GM19240 (cell line): ENCODE data around the gene PRR16.
"Not testable (repeated sequence)": the region's sequence is repeated elsewhere in the genome, so short reads cannot be mapped to it uniquely, and the experiment has no call there.

Experiments used
- DNase-seq: peaks from one replicate; pipeline ENCODE4 v3.0.0; 2011; ENCODE audit warnings: low spot score; ENCODE audit not compliant: insufficient read length

Gene PRR16

GRCh38 chr5:120463991-120464626, at the start of gene PRR16:
Gene PRR16, plus strand, starts transcription at chr5:120464300.
- DNase-seq = no peak

GRCh38 chr5:120415985-120416384, 48.1 kb upstream of the PRR16 start:
- DNase-seq = no peak

- DNase-seq = no peak
Observed at GRCh38 chr5:120419127-120419526, 45.0 kb upstream of the PRR16 start.

GRCh38 chr5:120426633-120427275, 37.3 kb upstream of the PRR16 start:
- not testable (repeated sequence) for DNase-seq

GRCh38 chr5:120430572-120430971, 33.5 kb upstream of the PRR16 start:
- DNase-seq = no peak

GRCh38 chr5:120432861-120433260, 31.2 kb upstream of the PRR16 start:
- DNase-seq = no peak

GRCh38 chr5:120435129-120435528, 29.0 kb upstream of the PRR16 start:
- DNase-seq = no peak

- DNase-seq = no peak
Observed at GRCh38 chr5:120436996-120437395, 27.1 kb upstream of the PRR16 start.

GRCh38 chr5:120442694-120443093, 21.4 kb upstream of the PRR16 start:
- no peak for DNase-seq

GRCh38 chr5:120443607-120444006, 20.5 kb upstream of the PRR16 start:
- no peak for DNase-seq

GRCh38 chr5:120446068-120446492, 18.0 kb upstream of the PRR16 start:
- DNase-seq = no peak

GRCh38 chr5:120446901-120447300, 17.2 kb upstream of the PRR16 start:
- no peak for DNase-seq

- no peak for DNase-seq
Observed at GRCh38 chr5:120447706-120448239, 16.3 kb upstream of the PRR16 start.

- DNase-seq = no peak
Observed at GRCh38 chr5:120449501-120449900, 14.6 kb upstream of the PRR16 start.

GRCh38 chr5:120450910-120451309, 13.2 kb upstream of the PRR16 start:
- no peak for DNase-seq

GRCh38 chr5:120451445-120451844, 12.7 kb upstream of the PRR16 start:
- no peak for DNase-seq

- no peak for DNase-seq
Observed at GRCh38 chr5:120452471-120452870, 11.6 kb upstream of the PRR16 start.

- no peak for DNase-seq
Observed at GRCh38 chr5:120454094-120454798, 9.9 kb upstream of the PRR16 start.

GRCh38 chr5:120456006-120456405, 8.1 kb upstream of the PRR16 start:
- no peak for DNase-seq

GRCh38 chr5:120457839-120458507, 6.1 kb upstream of the PRR16 start:
- DNase-seq = peak; percentile 12

GRCh38 chr5:120458508-120458847, 5.6 kb upstream of the PRR16 start:
- not testable (repeated sequence) for DNase-seq

GRCh38 chr5:120461251-120461650, 2.8 kb upstream of the PRR16 start:
- no peak for DNase-seq
